Skin epidermis (tissue), 12 donors: ENCODE measurements around the gene CSNK2A1.
A peak's percentile ranks its signal among the peaks of the same experiment; 100 is the strongest.
"Not testable (repeated sequence)": the region's sequence is repeated elsewhere in the genome, so short reads cannot be mapped to it uniquely, and the experiment has no call there.

Experiments used
- H3K27ac ChIP-seq, 21 experiments: fragments of 200-600 bp; sonication (generic) in 11 of 21; one replicate each; pipeline ENCODE4 v1.5.0; 2020; ENCODE audit warnings: mild to moderate bottlenecking in 3 of 21, inconsistent platforms in 2 of 21, moderate library complexity in 2 of 21
- H3K4me3 ChIP-seq, 7 experiments: fragments of 200-600 bp; sonication (generic) in 2 of 7; one replicate each; pipeline ENCODE4 v1.5.0; 2020; ENCODE audit warnings: inconsistent platforms in 2 of 7, mild to moderate bottlenecking in 2 of 7, moderate library complexity in 1 of 7

CSNK2A1 gene

GRCh38 chr20:539848-540247 lies 3.7 kb downstream of the CSNK2A1 start:
- no peak overlapping the region for H3K4me3 ChIP-seq
- H3K27ac ChIP-seq = no peak overlapping the region

DNA sequence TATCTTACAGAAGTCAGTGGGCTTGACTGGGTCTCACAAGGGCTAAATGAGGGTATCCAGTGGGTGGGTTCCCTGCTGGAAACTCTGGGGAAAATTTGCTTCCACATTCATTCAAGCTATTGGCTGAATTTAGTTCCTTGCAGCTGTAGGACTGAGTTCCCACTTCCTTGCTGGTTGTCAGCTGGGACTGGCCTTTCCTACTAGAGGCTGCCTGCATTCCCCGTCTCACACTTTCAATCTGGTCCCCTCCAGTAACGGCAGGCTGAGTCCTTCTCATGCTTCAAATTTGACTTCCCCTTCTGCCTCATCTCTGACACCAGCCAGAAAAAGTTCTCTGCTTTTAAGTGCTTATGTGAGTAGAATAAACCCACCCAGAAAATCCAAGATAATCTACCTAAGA lies 4.4 kb downstream of the CSNK2A1 start:
- no peak overlapping the region for H3K4me3 ChIP-seq
- no peak overlapping the region for H3K27ac ChIP-seq

- Histone ChIP-seq H3K27ac (no peak overlapping the region), H3K4me3 (no peak overlapping the region)
These were observed 5.6 kb downstream of the CSNK2A1 start for GRCh38 chr20:537983-538382.

- H3K4me3 ChIP-seq = no peak overlapping the region
- H3K27ac ChIP-seq = no peak overlapping the region
These were observed 7.1 kb downstream of the CSNK2A1 start for GRCh38 chr20:536426-537010.

DNA sequence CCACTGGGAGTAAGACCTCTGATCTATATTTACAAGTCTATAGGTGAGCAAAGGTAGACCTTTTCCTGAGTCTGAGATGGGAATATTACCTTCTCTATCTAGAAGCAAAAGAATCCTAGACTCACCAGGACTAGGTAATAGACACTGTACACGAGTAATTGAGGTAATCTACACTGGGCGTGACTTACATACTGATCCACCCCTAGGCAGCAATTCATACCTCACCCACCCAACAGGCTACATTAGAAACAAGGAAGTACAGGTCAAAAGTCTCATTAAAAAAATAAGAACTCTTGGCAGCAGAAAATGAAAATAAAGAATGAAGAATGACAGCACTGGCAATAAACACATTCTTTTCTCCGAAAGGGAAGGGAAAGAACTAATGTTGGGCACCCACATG lies 7.6 kb downstream of the CSNK2A1 start:
- no peak overlapping the region for H3K27ac ChIP-seq
- no peak overlapping the region for H3K4me3 ChIP-seq

GRCh38 chr20:533526-533925 lies 10.1 kb downstream of the CSNK2A1 start:
- H3K27ac ChIP-seq = peak overlapping the region in 1 of 21 experiments; percentile 13
- H3K4me3 ChIP-seq = no peak overlapping the region

DNA sequence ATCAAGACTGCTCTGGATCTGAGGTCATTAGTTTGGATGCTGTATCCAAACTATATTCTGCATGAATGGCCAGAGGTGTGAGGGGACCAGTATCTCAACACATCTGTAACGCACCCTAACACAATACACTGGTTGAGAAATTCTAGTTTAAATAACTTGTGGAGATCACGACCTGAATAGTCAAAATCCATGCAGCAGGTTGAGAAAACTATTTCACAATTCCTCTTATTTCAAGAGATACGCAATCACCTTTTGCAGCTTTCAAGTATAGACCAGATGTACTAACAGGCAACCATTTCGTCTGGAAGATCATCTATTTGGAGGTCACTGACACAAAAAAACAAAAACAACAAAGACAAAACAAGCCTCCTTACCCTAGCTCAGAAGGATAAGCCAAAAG lies 11.1 kb downstream of the CSNK2A1 start:
- no peak overlapping the region for H3K4me3 ChIP-seq
- no peak overlapping the region for H3K27ac ChIP-seq

DNA sequence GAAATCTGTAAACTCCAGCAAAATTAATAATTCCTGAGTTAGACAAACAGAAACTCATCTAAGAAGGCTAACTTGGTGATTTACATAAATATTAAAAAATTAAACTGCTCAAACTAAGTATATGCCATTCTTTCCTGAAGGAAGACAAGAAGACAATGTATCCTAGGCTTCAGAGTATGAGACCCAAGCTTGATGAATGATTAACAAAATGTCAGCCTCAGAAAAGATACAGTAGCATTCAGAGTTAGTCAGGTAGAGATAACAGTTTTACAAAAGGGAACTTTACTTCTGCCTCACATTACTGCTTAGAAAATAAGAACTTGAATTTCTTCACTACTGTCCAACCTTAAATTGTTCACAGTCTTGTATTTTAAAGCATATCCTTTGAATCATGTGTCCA lies 12.0 kb downstream of the CSNK2A1 start:
- no peak overlapping the region for H3K27ac ChIP-seq

DNA sequence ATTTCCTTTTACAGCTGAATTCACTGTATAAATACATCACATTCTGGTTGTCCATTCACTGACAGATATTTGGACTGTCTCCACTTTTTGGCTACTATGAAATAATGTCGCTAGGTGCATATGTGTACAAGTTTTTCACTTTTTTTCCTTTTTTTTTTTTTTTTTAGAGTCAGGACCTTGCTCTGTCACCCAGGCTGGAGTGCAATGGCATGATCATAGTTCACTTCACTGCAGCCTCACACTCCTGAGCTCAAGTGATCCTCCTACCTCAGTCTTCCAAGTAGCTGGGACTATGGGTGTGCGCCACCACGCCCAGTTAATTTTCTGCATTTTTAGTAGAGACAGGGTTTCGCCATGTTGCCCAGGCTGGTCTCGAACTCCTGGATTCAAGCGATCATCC lies 13.3 kb downstream of the CSNK2A1 start:
- Histone ChIP-seq H3K4me3 (no peak overlapping the region), H3K27ac (no peak overlapping the region)

More for the DNA sequence above, 12.0 kb downstream of the CSNK2A1 start:
- H3K4me3 ChIP-seq = no peak overlapping the region

GRCh38 chr20:528923-529604 lies 14.5 kb downstream of the CSNK2A1 start:
- Histone ChIP-seq H3K4me3 (no peak overlapping the region), H3K27ac (no peak overlapping the region)

GRCh38 chr20:527571-527886 lies 16.1 kb downstream of the CSNK2A1 start:
- no peak overlapping the region for H3K27ac ChIP-seq
- H3K4me3 ChIP-seq = no peak overlapping the region

DNA sequence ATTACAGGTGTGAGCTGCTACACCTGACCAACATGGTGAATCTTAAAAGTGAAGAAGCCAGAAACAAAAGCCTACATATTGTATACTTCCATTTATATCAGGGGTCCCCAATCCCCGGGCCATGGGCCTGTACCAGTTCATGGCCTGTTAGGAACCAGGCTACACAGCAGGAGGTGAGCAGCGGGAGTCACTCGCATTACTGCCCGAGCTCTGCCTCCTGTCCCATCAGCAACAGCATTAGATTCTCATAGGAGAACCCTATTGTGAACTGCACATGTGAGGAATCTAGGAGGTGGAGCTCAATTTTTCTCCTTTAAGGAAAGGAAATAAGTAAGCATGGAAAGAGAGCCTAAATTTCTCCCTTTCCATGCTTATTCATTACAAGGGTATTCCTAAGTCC lies 21.7 kb downstream of the CSNK2A1 start:
- Histone ChIP-seq H3K27ac (no peak overlapping the region), H3K4me3 (no peak overlapping the region)

DNA sequence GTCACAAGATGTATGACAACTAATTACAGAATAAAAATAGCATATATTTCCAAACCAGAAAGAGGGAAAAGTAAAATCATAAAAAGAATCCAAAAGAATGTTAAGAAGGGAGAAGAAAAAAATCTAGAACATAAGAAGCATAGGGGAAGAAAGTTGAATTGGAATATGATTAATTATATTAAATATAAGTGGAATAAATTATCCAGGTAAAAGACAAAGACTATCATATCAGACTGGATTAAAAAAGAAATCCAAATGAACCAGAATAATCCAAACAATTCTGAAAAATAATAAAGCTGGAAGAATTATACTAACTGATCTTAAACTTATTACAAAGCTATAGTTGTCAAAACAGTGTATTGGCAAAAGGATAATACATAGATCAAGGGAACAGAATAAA lies 23.6 kb downstream of the CSNK2A1 start:
- H3K27ac ChIP-seq = no peak overlapping the region
- no peak overlapping the region for H3K4me3 ChIP-seq

GRCh38 chr20:517221-517620 lies 26.4 kb downstream of the CSNK2A1 start:
- Histone ChIP-seq H3K27ac (no peak overlapping the region), H3K4me3 (no peak overlapping the region)

- no peak overlapping the region for H3K4me3 ChIP-seq
These were observed 26.8 kb downstream of the CSNK2A1 start for GRCh38 chr20:516799-517198.

DNA sequence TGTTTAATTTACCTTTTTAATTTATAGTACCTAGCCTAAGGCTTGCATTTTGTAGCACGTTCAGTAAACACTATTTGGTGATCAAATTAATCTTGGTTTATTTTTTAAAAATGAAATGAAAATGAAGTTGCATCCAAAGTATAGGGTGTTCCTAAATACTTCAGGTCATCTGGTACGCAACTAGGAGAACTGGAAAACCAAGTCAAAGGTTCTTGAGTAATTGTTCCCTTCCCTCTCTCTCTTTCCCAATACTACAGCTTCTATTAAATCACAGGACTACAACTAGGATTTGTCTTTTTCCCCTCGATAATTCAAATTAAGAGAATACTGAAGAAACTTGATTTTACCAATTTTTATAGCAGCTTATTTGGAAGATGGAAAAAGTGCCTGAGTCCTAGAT lies 27.9 kb downstream of the CSNK2A1 start:
- H3K27ac ChIP-seq = peak overlapping the region in 1 of 21 experiments; percentile 37
- no peak overlapping the region for H3K4me3 ChIP-seq

More at GRCh38 chr20:516799-517198, 26.8 kb downstream of the CSNK2A1 start:
- H3K27ac ChIP-seq = no peak overlapping the region

DNA sequence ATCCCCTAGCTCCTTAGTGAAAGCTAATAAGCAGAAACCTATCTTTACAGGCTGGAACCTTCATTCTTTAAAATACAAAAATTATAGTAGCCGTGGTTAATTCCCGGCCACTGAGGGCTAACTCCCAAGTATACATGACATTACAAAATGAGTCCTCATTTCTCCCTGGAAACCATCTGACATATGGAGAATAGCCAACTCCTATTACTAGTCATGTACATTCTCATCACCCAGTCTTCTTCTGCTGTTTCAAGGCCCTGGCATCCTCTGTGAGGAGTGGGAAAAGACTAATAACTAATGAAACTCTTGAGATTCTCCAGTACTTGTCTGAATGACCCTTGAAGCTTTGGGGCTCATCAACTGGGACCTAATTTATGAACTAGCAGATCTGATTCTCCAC lies 30.2 kb downstream of the CSNK2A1 start:
- no peak overlapping the region for H3K4me3 ChIP-seq
- no peak overlapping the region for H3K27ac ChIP-seq

DNA sequence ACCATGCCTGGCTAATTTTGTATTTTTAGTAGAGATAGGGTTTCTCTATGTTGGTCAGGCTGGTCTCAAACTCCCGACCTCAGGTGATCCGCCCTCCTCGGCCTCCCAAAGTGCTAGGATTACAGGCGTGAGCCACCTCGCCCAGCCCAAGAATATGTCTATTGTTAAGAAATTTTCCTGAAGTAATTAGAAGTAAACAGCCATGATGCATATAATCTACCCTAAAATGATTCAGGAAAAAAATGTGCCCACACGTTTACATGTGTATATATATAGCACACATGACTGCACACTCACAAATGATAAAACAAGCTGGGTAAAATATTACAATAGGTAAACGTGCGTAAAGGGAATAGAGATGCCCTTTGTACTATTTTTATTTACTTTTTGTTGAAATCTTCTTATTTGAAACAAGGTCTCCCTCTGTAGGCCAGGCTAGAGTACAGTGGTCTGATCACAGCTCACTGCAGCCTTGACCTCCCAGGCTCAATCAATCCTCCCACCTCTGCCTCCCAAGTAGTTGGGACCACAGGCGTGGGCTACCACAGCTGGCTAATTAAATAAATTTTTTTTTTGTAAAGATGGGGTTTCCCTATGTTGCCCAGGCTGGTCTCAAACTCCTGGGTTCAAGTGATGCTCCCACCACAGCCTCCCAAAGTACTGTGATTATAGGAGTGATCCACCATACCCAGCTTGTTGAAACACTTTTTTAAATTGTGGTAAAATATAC lies 33.1 kb downstream of the CSNK2A1 start:
- H3K27ac ChIP-seq, H3K4me3 ChIP-seq: not testable (repeated sequence)

GRCh38 chr20:508364-508787 lies 35.2 kb downstream of the CSNK2A1 start:
- not testable (repeated sequence) for H3K27ac ChIP-seq, H3K4me3 ChIP-seq

DNA sequence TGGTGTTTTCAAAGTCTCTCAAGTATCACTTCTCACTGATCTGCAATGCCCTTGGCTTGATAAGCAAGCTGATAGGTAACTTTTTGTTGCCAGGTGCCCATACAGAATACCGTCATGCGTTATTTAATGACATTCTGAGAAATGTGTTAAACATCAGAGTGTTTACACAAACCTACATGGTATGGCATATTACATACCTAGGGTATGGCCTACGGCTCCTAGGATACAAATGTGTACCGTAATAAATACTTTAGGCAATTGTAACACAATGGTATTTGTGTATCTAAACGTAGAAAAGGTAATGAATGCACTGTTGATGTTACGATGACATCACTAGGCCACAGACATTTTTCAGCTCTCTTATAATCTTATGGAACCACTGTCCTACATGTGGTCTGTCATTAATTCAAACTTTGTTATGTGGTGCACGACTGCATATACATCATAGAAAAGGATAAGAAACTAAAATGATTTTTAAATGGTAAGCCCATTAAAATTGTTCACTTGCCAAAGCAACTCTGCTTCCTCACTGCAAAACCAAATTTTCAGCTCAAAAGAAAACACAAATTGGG lies 35.7 kb downstream of the CSNK2A1 start:
- Histone ChIP-seq H3K27ac (no peak overlapping the region), H3K4me3 (no peak overlapping the region)
